IPS DF 6.9 (cell line): Measurements from ENCODE around the gene PPP1R12B.
"Not testable (repeated sequence)": the region's sequence is repeated elsewhere in the genome, so short reads cannot be mapped to it uniquely, and the experiment has no call there.

Source experiments
- DNase-seq: peaks from one replicate; pipeline ENCODE4 v3.0.0-alpha.2; 2013; ENCODE audit warnings: low read depth, low spot score
- H3K27ac ChIP-seq: one replicate; pipeline ENCODE4 v1.5.1; 2013; ENCODE audit warnings: low read length, control low read depth
- H3K27me3 ChIP-seq: 2 replicates; pipeline ENCODE4 v1.6.1; 2013; ENCODE audit warnings: mild to moderate bottlenecking, low read length; ENCODE audit not compliant: control insufficient read depth, insufficient read depth
- H3K36me3 ChIP-seq: 2 replicates; pipeline ENCODE4 v1.6.1; 2013; ENCODE audit warnings: low read length; ENCODE audit not compliant: control insufficient read depth, insufficient read depth
- H3K4me1 ChIP-seq: 2 replicates; pipeline ENCODE4 v1.6.1; 2013; ENCODE audit warnings: low read length; ENCODE audit not compliant: control insufficient read depth, insufficient read depth
- H3K4me3 ChIP-seq: 2 replicates; pipeline ENCODE4 v1.5.1; 2013; ENCODE audit warnings: mild to moderate bottlenecking, low read length
- H3K9me3 ChIP-seq: 2 replicates; pipeline ENCODE4 v1.6.1; 2013; ENCODE audit warnings: low read length, inconsistent platforms; ENCODE audit not compliant: control insufficient read depth, insufficient read depth
- WGBS: extraction: QIAGEN DNeasy Blood & Tissue Kit; methylation state at CpG from one replicate; pipeline ENCODE4 v1.1.7; 2013; ENCODE audit warnings: mixed read lengths, missing lambda C conversion rate; ENCODE audit not compliant: insufficient read length, insufficient coverage; 5-methylcytosine and 5-hydroxymethylcytosine counted together

The PPP1R12B gene

DNA sequence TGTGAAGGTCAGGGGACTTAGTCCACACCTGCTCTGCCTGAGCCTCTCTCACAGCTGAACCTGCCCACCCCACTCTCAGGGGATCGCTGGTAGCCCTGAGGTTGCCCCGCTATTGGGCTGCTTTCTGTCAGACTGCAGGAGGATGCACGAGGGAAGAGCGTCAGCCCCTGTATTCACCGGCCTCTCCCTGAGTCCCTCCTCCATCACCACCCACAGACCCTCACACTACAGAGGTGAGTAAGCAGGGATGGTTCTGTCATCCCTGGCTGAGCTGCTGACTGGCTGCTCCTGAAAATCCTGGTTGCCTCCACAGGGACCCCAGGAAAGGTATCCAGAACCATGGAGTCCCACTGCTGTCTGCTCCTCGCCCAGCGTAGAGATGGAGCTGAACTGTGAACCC, 243.0 kb downstream of the PPP1R12B start:
- Histone ChIP-seq H3K4me1 (no peaks in the 10 kb centered on the region), H3K4me3 (no peak overlapping the region), H3K9me3 (no peaks in the 10 kb centered on the region), H3K27me3 (no peaks in the 10 kb centered on the region), H3K36me3 (no peaks in the 10 kb centered on the region), H3K27ac (no peak overlapping the region)
- no CpG with 5 or more reads among the region's 7 CpGs for WGBS
- no peak for DNase-seq

DNA sequence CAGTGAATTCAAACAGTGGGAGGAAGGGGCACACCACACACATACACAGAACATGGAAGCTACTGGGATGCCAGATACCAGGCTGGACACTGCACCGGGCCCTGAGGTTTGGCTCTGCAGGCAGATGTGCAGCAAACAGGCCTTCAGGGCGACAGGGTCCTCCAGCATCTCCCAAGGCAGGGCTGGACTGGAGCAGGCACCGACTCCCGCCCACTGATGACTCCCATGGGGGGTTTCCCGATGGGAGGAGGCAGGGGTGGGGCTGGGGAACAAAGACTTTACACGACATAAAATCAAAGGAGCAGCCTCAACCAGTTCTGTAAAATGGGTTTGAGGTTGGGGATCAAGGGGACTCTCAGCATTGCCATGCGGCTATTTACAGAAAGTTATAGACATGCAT, 243.6 kb downstream of the PPP1R12B start:
- DNase-seq = no peak
- H3K27ac ChIP-seq = no peak overlapping the region
- H3K4me3 ChIP-seq = no peak overlapping the region
- H3K27me3 ChIP-seq = no peaks in the 10 kb centered on the region
- no peaks in the 10 kb centered on the region for H3K36me3 ChIP-seq
- no CpG with 5 or more reads among the region's 7 CpGs for WGBS
- H3K9me3 ChIP-seq = no peaks in the 10 kb centered on the region
- no peaks in the 10 kb centered on the region for H3K4me1 ChIP-seq

DNA sequence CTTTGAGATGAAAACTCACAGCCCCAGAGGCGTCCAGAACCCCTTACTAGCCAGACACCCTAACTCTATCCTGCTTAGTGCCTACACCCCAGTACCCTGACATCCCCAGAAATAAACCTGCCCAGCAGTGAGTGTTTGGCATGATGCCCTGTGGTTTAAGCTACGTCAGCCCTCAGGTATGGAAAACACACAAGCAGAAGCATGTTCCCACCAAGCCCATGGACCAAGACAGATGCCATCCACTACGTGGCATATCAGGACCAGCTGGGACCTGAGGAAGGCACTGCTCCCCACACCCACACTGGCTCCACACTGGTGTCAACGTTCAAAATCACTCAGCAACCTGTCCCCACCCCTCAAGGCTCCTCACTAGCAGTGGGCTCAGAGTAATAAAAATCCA, 245.3 kb downstream of the PPP1R12B start:
- DNase-seq = no peak
- Histone ChIP-seq H3K27ac (no peak overlapping the region), H3K4me1 (no peaks in the 10 kb centered on the region), H3K9me3 (no peaks in the 10 kb centered on the region), H3K4me3 (no peak overlapping the region), H3K27me3 (no peaks in the 10 kb centered on the region), H3K36me3 (no peaks in the 10 kb centered on the region)
- no CpG with 5 or more reads among the region's 4 CpGs for WGBS

DNA sequence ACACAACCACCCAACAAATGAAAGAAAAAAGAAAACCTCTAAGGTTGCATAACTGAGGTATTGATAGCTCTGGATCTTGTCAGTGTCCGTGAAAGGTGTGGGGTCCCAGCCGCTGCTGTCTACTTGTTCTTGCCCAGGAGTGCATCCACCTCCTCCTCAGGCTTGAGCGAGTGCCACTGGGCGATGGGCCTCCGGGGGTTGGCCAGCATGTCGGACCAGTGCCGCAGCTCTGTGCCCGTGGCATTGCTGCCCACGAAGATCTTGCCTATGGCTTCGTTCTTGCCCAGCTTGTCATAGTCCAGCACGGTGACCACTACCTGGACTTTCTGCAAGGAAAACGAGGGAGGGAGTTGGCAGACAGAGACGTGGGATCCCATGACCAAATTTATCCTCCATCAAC, 248.1 kb downstream of the PPP1R12B start:
- H3K9me3 ChIP-seq = no peaks in the 10 kb centered on the region
- no peak overlapping the region for H3K27ac ChIP-seq
- no peaks in the 10 kb centered on the region for H3K4me1 ChIP-seq
- WGBS = no CpG with 5 or more reads among the region's 13 CpGs
- H3K4me3 ChIP-seq = no peak overlapping the region
- no peaks in the 10 kb centered on the region for H3K27me3 ChIP-seq
- no peaks in the 10 kb centered on the region for H3K36me3 ChIP-seq
- DNase-seq = no peak

DNA sequence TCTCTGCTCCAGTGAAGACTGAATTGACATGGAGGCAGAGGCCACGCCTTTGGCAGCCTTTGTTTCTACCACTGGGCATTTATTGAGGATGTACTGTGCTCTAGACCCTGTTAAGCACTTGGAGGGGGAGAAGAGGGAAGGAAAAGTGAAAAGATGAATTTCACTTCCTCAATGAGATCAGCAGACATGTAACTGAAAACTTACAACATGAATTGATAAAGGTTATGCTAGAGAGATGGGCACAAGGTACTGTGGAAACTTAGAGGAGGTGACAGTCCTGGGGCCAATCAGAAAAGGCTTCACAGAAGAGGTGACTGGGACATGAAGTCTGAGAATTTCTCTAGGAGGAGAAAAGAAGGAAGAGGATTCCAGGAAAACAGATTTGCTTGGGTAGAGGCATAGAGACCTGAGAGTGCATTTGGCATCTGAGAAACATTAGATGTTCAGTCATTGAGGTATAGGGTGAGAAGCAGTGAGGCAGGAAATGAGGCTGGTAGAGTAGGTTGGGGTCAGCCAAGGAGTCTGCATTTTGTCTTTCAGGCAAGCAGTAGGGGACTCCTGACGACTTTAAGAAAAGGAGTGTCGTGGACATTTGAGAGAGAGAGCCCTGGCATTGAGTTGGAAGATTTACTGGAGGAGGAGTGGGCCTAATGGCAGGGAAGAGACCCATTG, 248.7 kb downstream of the PPP1R12B start:
- no peak overlapping the region for H3K4me3 ChIP-seq
- no peak for DNase-seq
- H3K9me3 ChIP-seq = no peaks in the 10 kb centered on the region
- H3K4me1 ChIP-seq = no peaks in the 10 kb centered on the region
- no peaks in the 10 kb centered on the region for H3K27me3 ChIP-seq
- no peaks in the 10 kb centered on the region for H3K36me3 ChIP-seq
- no peak overlapping the region for H3K27ac ChIP-seq
- WGBS = no CpG with 5 or more reads among the region's 3 CpGs

DNA sequence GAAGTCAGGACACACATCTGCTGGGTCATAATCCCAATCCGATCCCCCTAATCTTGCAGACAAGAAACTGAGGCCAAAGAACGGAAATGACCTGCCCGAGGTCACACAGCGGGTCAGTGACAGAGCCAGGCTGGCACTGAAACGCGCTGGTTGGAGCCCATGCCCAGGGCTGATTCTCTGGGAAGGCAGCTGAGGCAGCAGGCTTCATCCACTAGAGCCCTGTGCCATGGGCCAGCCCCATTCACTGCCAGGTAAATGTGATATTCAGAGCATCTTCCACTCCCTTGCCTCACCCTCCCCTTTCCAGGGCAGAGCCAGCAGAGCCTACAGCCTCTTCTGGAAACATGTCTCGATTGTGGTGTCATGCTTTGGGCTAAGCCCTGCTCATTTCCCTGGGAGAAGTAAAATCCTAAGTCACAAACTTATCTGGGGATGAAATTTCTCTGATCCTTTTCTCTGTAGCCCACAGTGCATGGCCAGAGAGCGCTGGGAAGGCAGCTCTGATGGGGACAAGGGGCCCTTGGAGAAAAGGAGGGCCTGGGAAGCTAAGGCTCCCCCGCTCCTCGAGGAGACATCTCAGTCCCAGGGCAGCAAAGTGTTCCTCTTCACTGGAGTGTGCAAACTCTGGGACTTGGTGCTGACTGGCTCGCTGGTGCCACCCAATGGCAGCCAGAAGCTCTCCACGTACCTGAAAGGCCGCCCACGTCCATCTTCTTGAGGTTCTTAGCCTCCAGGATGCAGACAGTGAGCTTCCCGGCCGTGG, 251.4 kb downstream of the PPP1R12B start:
- WGBS = no CpG with 5 or more reads among the region's 16 CpGs
- no peaks in the 10 kb centered on the region for H3K27me3 ChIP-seq
- DNase-seq = peak; percentile 25
- H3K4me1 ChIP-seq = no peaks in the 10 kb centered on the region
- no peak overlapping the region for H3K27ac ChIP-seq
- no peaks in the 10 kb centered on the region for H3K36me3 ChIP-seq
- no peak overlapping the region for H3K4me3 ChIP-seq
- H3K9me3 ChIP-seq = no peaks in the 10 kb centered on the region

DNA sequence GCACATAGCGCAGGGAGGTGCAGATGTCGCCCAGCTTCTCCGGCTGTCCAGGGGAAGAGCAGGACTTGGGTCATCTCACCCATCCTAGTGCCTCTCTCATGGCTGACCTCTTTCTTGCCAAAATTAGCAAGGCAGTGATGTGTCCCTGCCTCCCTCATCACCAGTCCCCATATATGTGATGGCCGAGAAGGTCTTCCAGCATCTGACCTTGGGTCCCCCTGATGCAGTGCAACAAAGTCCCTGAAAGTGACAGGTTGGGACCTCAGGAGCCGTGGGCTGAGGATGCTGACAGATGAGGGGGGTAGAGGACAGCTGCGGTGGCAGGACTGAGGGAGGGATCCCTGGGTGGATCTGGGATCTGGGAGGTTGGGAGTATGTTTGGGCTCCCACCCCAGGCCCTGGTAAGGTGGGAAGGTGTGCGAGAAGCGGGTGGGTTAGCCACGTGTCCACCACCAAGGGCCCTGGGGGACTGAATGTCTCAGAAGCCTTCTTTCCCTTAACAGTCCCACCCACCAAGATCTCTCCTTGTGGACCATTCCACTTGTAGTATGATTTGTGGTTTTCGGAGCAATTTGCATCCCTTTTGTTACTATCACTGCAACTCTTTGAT, 252.0 kb downstream of the PPP1R12B start:
- H3K4me3 ChIP-seq = no peak overlapping the region
- no peaks in the 10 kb centered on the region for H3K27me3 ChIP-seq
- no CpG with 5 or more reads among the region's 10 CpGs for WGBS

DNA sequence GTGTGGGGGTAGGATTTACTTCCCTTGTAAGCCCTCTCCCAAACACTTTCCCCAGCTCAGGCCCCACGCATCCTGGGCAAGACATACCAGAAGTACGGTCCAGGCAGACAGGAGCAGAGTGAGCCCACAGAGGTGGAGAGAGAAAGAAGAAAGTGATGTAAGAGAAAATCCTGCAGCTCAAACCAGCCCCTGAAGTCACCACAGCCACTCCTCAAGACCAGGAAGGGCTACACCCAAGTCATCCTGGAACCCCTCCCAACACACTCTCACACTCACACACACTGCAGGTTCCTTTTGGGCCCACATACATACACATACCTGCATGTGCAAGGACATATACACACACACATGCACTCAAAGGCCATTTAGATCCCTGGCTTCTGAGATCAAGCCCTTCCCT, 254.9 kb downstream of the PPP1R12B start:
- no peaks in the 10 kb centered on the region for H3K4me1 ChIP-seq
- no peak for DNase-seq
- no peak overlapping the region for H3K4me3 ChIP-seq
- no CpG with 5 or more reads among the region's 2 CpGs for WGBS
- H3K9me3 ChIP-seq = no peaks in the 10 kb centered on the region
- no peaks in the 10 kb centered on the region for H3K27me3 ChIP-seq
- H3K36me3 ChIP-seq = no peaks in the 10 kb centered on the region
- H3K27ac ChIP-seq = no peak overlapping the region

More for the DNA sequence above, 252.0 kb downstream of the PPP1R12B start:
- H3K4me1 ChIP-seq = no peaks in the 10 kb centered on the region
- no peak for DNase-seq
- H3K9me3 ChIP-seq = no peaks in the 10 kb centered on the region
- H3K36me3 ChIP-seq = no peaks in the 10 kb centered on the region
- H3K27ac ChIP-seq = no peak overlapping the region

DNA sequence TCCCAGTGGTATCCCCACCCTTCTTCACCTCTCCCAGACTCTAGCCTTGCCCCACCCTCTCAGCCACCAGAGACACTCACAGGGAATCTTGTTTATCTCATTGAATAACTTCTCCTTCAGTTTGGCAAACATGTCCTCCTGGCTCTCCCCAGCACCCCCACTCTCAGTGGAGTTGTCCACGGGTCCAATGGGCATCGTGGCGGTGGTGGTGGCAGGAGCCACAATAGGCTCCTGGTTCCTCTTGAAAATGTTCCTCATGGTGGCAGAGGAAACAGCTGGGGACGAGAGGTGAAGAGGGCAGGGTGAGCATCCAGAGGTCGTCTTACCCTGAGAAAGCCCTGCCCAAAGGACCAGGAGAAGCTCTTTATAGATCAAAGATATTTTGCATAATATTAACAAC, 257.0 kb downstream of the PPP1R12B start:
- DNase-seq = no peak
- Histone ChIP-seq H3K4me1 (no peaks in the 10 kb centered on the region), H3K27me3 (no peaks in the 10 kb centered on the region), H3K27ac (no peak overlapping the region), H3K9me3 (no peaks in the 10 kb centered on the region), H3K36me3 (no peaks in the 10 kb centered on the region), H3K4me3 (no peak overlapping the region)
- WGBS = no CpG with 5 or more reads among the region's 5 CpGs

DNA sequence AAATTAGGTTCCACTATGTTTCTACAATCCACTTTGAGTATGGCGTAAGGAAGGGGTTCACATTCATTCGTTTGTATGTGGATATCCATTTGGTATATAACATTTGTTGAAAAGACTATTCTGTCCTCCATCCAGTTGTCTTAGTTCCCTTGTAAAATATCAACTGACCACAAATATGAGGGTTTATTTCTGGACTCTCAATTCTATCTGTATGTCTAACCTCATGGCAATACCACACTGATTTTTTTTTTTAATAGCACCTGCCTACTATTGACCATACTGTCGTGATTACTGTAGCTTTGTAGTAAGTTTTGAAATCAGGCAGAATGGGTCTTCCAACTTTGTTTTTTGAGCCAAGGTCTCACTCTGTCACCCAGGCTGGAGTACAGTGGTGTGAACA, 263.5 kb downstream of the PPP1R12B start:
- H3K4me3 ChIP-seq, H3K27ac ChIP-seq, H3K27me3 ChIP-seq, H3K36me3 ChIP-seq, H3K4me1 ChIP-seq, DNase-seq, H3K9me3 ChIP-seq: not testable (repeated sequence)
- WGBS = no CpG with 5 or more reads among the region's 3 CpGs
